Coronary artery (tissue), 2 donors: ENCODE data around the gene CCK.

Experiments
- DNase-seq: peaks from one replicate; pipeline ENCODE4 v3.0.0-alpha.2; 2017; ENCODE audit warnings: low spot score
- H3K27ac ChIP-seq, 2 donors: fragments of 200-600 bp; sonication (generic); one replicate each; pipeline ENCODE4 v1.5.1; 2016 to 2019
- H3K4me3 ChIP-seq: fragments of 200-600 bp; sonication (generic); 2 replicates; pipeline ENCODE4 v1.5.1; 2016; ENCODE audit warnings: mild to moderate bottlenecking, moderate library complexity
- CTCF ChIP-seq: fragments of 200-600 bp; sonication (generic); IDR thresholded peaks from one replicate; pipeline ENCODE4 v1.5.1; 2019; ENCODE audit warnings: antibody characterized with exemption

Gene CCK

GRCh38 chr3:42257007-42257406 is 9.0 kb downstream of the CCK start:
- no peak for DNase-seq
- TF ChIP-seq CTCF = no peak
- no peak overlapping the region for H3K4me3 ChIP-seq
- H3K27ac ChIP-seq = no peak overlapping the region

- no peak for TF ChIP-seq CTCF
- no peak for DNase-seq
- H3K4me3 ChIP-seq = no peak overlapping the region
- no peak overlapping the region for H3K27ac ChIP-seq
Observed at GRCh38 chr3:42256135-42256819, 9.7 kb downstream of the CCK start.

- TF ChIP-seq CTCF = no peak
- DNase-seq = no peak
- Histone ChIP-seq H3K4me3 (no peak overlapping the region), H3K27ac (no peak overlapping the region)
Observed at GRCh38 chr3:42254566-42254965, 11.4 kb downstream of the CCK start.

- no peak for DNase-seq
- H3K4me3 ChIP-seq = no peak overlapping the region
- no peak overlapping the region for H3K27ac ChIP-seq
- TF ChIP-seq CTCF = no peak
Observed at GRCh38 chr3:42250761-42251160, 15.2 kb downstream of the CCK start.

GRCh38 chr3:42247576-42248027 is 18.4 kb downstream of the CCK start:
- DNase-seq = no peak
- TF ChIP-seq CTCF = peak; percentile 62
- no peak overlapping the region for H3K4me3 ChIP-seq

GRCh38 chr3:42246091-42246490 is 19.9 kb downstream of the CCK start:
- H3K4me3 ChIP-seq = no peak overlapping the region
- H3K27ac ChIP-seq = no peak overlapping the region
- TF ChIP-seq CTCF = no peak
- DNase-seq = no peak

More at GRCh38 chr3:42247576-42248027, 18.4 kb downstream of the CCK start:
- H3K27ac ChIP-seq = no peak overlapping the region

- Histone ChIP-seq H3K4me3 (no peak overlapping the region), H3K27ac (no peak overlapping the region)
- no peak for DNase-seq
- no peak for TF ChIP-seq CTCF
Observed at GRCh38 chr3:42236611-42237010, 29.4 kb downstream of the CCK start.
